Thymus (tissue), 11 donors: Measurements from ENCODE around the gene SLC37A1. TPM values are rescaled to one million over a fixed set of nuclear protein-coding genes. Genes with fewer than 3 reads are reported as not detected.

Source experiments
- DNase-seq, 9 donors: peaks; one replicate each; pipeline ENCODE4 v3.0.0-alpha.2; 2013; ENCODE audit warnings: low spot score in 9 of 9, low read depth in 6 of 9, missing footprints in 1 of 9
- H3K27ac ChIP-seq, 2 donors: one replicate each; pipeline ENCODE4 v1.5.1; 2013; ENCODE audit warnings: control low read depth in 1 of 2, low read depth in 1 of 2, low read length in 1 of 2, mild to moderate bottlenecking in 1 of 2, moderate library complexity in 1 of 2
- H3K27me3 ChIP-seq, 2 donors: one replicate each; pipeline ENCODE4 v1.5.1; 2013; ENCODE audit warnings: low read length in 1 of 2; ENCODE audit not compliant: control insufficient read depth in 2 of 2, insufficient read depth in 1 of 2
- H3K36me3 ChIP-seq, 2 donors: one replicate each; pipeline ENCODE4 v1.5.1; 2013; ENCODE audit warnings: low read length in 1 of 2, mild to moderate bottlenecking in 1 of 2, moderate library complexity in 1 of 2; ENCODE audit not compliant: control insufficient read depth in 2 of 2, insufficient read depth in 2 of 2
- H3K4me1 ChIP-seq, 2 donors: one replicate each; pipeline ENCODE4 v1.5.1; 2013; ENCODE audit warnings: low read length in 2 of 2; ENCODE audit not compliant: control insufficient read depth in 2 of 2, insufficient read depth in 2 of 2
- H3K4me3 ChIP-seq, 2 donors: one replicate each; pipeline ENCODE4 v1.5.1; 2013; ENCODE audit warnings: low read length in 2 of 2, control low read depth in 1 of 2, mild to moderate bottlenecking in 1 of 2
- H3K9me3 ChIP-seq, 2 donors: one replicate each; pipeline ENCODE4 v1.5.1; 2013; ENCODE audit warnings: low read length in 1 of 2, mild to moderate bottlenecking in 1 of 2; ENCODE audit not compliant: control insufficient read depth in 2 of 2, insufficient read depth in 1 of 2
- WGBS: extraction: QIAGEN DNeasy Blood & Tissue Kit; methylation state at CpG from one replicate; pipeline ENCODE4 v1.1.7; 2013; 5-methylcytosine and 5-hydroxymethylcytosine counted together
- polyA plus RNA-seq: library from polyadenylated mRNA; stranded (reverse); fragments of 200-250 nt; gene quantifications from one replicate; pipeline ENCODE4 v1.2.3, GENCODE V29; 2013
- total RNA-seq: library from RNA; stranded (reverse); fragments of 120-200 nt; gene quantifications from one replicate; pipeline ENCODE4 v1.2.4, GENCODE V29; 2013
- donor health status: healthy.

The SLC37A1 gene
- total and polyA plus RNA-seq, 2 donors: 9.0 to 9.2 TPM

- H3K9me3 ChIP-seq: no peaks in the 10 kb centered on the region
- H3K27ac ChIP-seq: no peak overlapping the region
- DNase-seq: no peak
- 92% methylated on average over 11 of the region's 11 CpGs for WGBS
- H3K36me3 ChIP-seq: no peaks in the 10 kb centered on the region
- no peak overlapping the region for H3K4me3 ChIP-seq
- H3K4me1 ChIP-seq: peaks cover 0 to 18% of the 10 kb centered on the region in 2 donors
- H3K27me3 ChIP-seq: peaks cover 0 to under 1% of the 10 kb centered on the region in 2 donors
Observed at GRCh38 chr21:42509244-42509643, 4.4 kb upstream of the SLC37A1 start.

GRCh38 chr21:42512346-42513034 lies 1.2 kb upstream of the SLC37A1 start:
- WGBS: 98% methylated on average over 16 of the region's 16 CpGs
- Histone ChIP-seq H3K4me1 (peaks cover 7 to 31% of the 10 kb centered on the region in 2 donors), H3K9me3 (no peaks in the 10 kb centered on the region), H3K27ac (no peak overlapping the region), H3K4me3 (no peak overlapping the region), H3K36me3 (no peaks in the 10 kb centered on the region), H3K27me3 (peaks cover 0 to 4% of the 10 kb centered on the region in 2 donors)
- peak in 1 of 9 donors; percentile 36 for DNase-seq

- under 1% methylated on average over 77 of the region's 77 CpGs for WGBS
Observed at GRCh38 chr21:42513985-42514882, 582 bp downstream of the SLC37A1 start.

DNA sequence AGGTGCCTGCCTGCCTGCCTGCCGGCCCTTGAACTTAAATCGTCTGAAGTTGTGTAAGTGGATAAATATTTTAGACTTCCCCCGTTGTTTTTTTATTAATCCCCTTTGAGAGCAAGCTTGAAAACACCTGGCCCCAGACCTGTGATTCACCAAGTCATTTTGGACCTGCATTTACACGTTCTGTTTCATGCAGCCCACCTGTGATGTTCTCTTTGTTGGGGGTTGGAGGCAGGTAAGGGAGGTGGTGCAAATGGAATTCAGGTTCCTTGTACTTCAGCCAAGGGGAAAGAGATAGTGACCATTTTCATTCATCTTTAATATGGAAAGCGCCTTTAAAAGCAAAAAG lies 1.2 kb downstream of the SLC37A1 start:
- H3K4me1 ChIP-seq: peaks cover 7 to 31% of the 10 kb centered on the region in 2 donors
- 20% methylated on average over 5 of the region's 5 CpGs for WGBS

More at GRCh38 chr21:42513985-42514882, 582 bp downstream of the SLC37A1 start:
- peaks cover 7 to 31% of the 10 kb centered on the region in 2 donors for H3K4me1 ChIP-seq
- H3K9me3 ChIP-seq: no peaks in the 10 kb centered on the region
- peak overlapping the region; percentile 26 to 70 for H3K27ac ChIP-seq
- peaks cover 0 to 4% of the 10 kb centered on the region in 2 donors for H3K27me3 ChIP-seq
- H3K4me3 ChIP-seq: peak overlapping the region; percentile 84 to 89
- DNase-seq: peak in 2 of 9 donors; percentile 27 to 63
- peaks cover 13 to 15% of the 10 kb centered on the region in 2 donors for H3K36me3 ChIP-seq

GRCh38 chr21:42515708-42516502 lies 2.3 kb downstream of the SLC37A1 start:
- H3K4me1 ChIP-seq: peaks cover 7 to 31% of the 10 kb centered on the region in 2 donors
- peaks cover 0 to 4% of the 10 kb centered on the region in 2 donors for H3K27me3 ChIP-seq
- no peak overlapping the region for H3K27ac ChIP-seq
- no peaks in the 10 kb centered on the region for H3K9me3 ChIP-seq
- H3K4me3 ChIP-seq: no peak overlapping the region
- 98% methylated on average over 12 of the region's 12 CpGs for WGBS
- peaks cover 23 to 29% of the 10 kb centered on the region in 2 donors for H3K36me3 ChIP-seq
- DNase-seq: no peak

More for the DNA sequence above, 1.2 kb downstream of the SLC37A1 start:
- Histone ChIP-seq H3K4me3 (peak overlapping the region; percentile 84 to 89), H3K27ac (peak overlapping the region in 1 of 2 donors; percentile 31), H3K27me3 (peaks cover 0 to 4% of the 10 kb centered on the region in 2 donors), H3K36me3 (peaks cover 19 to 21% of the 10 kb centered on the region in 2 donors), H3K9me3 (no peaks in the 10 kb centered on the region)
- DNase-seq: no peak

GRCh38 chr21:42518215-42518614 lies 4.6 kb downstream of the SLC37A1 start:
- Histone ChIP-seq H3K27ac (no peak overlapping the region), H3K36me3 (peaks cover 43 to 52% of the 10 kb centered on the region in 2 donors), H3K4me3 (no peak overlapping the region), H3K27me3 (peaks cover 0 to 4% of the 10 kb centered on the region in 2 donors), H3K4me1 (peaks cover 7 to 22% of the 10 kb centered on the region in 2 donors), H3K9me3 (no peaks in the 10 kb centered on the region)
- DNase-seq: no peak
- 96% methylated on average over 11 of the region's 11 CpGs for WGBS

DNA sequence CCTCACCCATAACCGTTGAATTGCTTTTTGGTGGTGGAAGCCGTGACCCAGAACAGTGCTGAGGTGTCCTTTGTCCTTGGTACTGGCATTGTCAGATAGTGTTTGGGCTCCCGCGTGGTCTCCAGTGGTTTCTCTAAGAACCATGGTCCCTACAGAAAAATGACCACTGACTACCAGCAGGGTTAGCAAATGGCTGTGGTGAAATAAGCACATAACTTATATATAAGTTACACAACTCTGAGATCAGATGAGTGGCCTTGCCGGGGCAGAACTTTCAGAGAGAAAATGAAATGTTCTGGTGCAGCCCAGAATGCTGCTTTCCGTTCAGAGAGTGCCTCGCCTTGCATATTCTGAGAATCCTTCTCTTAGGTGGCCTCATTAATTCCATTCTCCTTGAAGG lies 5.0 kb downstream of the SLC37A1 start:
- H3K36me3 ChIP-seq: peaks cover 43 to 55% of the 10 kb centered on the region in 2 donors
- H3K9me3 ChIP-seq: no peaks in the 10 kb centered on the region
- no peak overlapping the region for H3K27ac ChIP-seq
- peaks cover 0 to 4% of the 10 kb centered on the region in 2 donors for H3K27me3 ChIP-seq
- no peak overlapping the region for H3K4me3 ChIP-seq
- peaks cover 7 to 20% of the 10 kb centered on the region in 2 donors for H3K4me1 ChIP-seq
- no peak for DNase-seq
- WGBS: 98% methylated on average over 7 of the region's 7 CpGs

DNA sequence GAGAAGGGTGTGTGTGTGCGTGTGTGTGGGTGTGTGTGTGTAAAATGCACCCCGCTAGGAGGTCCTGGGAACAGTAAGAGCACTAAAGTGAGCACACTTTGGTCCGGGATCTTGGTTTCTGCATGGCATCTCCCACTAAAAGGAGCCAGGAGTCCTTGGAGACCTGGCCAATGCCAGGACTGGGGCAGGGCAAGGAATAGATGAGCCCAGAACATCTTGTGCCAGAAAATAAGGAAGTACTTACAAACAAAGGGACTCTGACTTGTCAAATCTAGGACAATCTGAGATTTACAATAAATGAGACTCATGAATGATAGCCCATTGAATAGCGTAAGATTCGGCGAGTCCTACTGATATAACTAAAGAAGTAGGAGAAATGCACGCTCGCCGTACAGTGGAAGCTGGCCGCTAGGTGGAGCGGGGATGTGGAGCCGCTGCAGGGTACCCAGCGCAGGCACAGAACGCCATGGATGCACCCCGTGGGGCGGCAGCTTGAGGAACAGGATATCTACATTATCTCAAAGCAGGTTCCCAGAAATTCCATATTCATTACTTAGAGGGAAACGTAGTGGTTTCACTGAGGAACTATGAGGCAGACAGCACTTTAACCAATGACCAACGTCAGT lies 7.1 kb downstream of the SLC37A1 start:
- Histone ChIP-seq H3K36me3 (peaks cover 43 to 56% of the 10 kb centered on the region in 2 donors), H3K4me1 (peaks cover 0 to 23% of the 10 kb centered on the region in 2 donors), H3K27ac (no peak overlapping the region), H3K27me3 (no peaks in the 10 kb centered on the region), H3K4me3 (no peak overlapping the region), H3K9me3 (no peaks in the 10 kb centered on the region)
- WGBS: 98% methylated on average over 18 of the region's 18 CpGs
- DNase-seq: no peak
